GM18498 (cell line): Measurements from ENCODE around the gene SLC4A5.

Source experiments
- ATAC-seq: cut with Tn5 transposase; IDR thresholded peaks from one replicate; pipeline ENCODE4 v1.9.1; 2021; ENCODE audit warnings: mild to moderate bottlenecking, moderate library complexity; ENCODE audit not compliant: unreplicated experiment

SLC4A5 gene

GRCh38 chr2:74343316-74343715 is at the start of gene SLC4A5:
Gene SLC4A5, minus strand, starts transcription at chr2:74343416. Its CDS starts 28,393 bp downstream, at chr2:74315023.
- ATAC-seq, result no peak

- ATAC-seq, result no peak
Observed at GRCh38 chr2:74392449-74392743, 49.2 kb upstream of the SLC4A5 start.

GRCh38 chr2:74391580-74392448 is 48.6 kb upstream of the SLC4A5 start:
- ATAC-seq, result peak; percentile 72

GRCh38 chr2:74391209-74391579 is 48.0 kb upstream of the SLC4A5 start:
- peak; percentile 27 for ATAC-seq

GRCh38 chr2:74390606-74391005 is 47.4 kb upstream of the SLC4A5 start:
- ATAC-seq, result no peak

- no peak for ATAC-seq
Observed at GRCh38 chr2:74387346-74387745, 44.1 kb upstream of the SLC4A5 start.

GRCh38 chr2:74385396-74385795 is 42.2 kb upstream of the SLC4A5 start:
- no peak for ATAC-seq

GRCh38 chr2:74384051-74384450 is 40.8 kb upstream of the SLC4A5 start:
- ATAC-seq, result no peak

- ATAC-seq, result no peak
Observed at GRCh38 chr2:74383254-74383653, 40.0 kb upstream of the SLC4A5 start.

GRCh38 chr2:74381751-74382150 is 38.5 kb upstream of the SLC4A5 start:
- no peak for ATAC-seq

- ATAC-seq, result peak; percentile 47
Observed at GRCh38 chr2:74379851-74380789, 36.9 kb upstream of the SLC4A5 start, which contains the start of gene DCTN1. Gene DCTN1, minus strand, starts transcription at chr2:74380311. Its CDS starts 274 bp downstream, at chr2:74380037.

GRCh38 chr2:74378007-74378406 is 34.8 kb upstream of the SLC4A5 start:
- ATAC-seq, result no peak

- ATAC-seq, result no peak
Observed at GRCh38 chr2:74375838-74376237, 32.6 kb upstream of the SLC4A5 start.

GRCh38 chr2:74374509-74375205 is 31.4 kb upstream of the SLC4A5 start:
- ATAC-seq, result no peak

GRCh38 chr2:74373985-74374384 is 30.8 kb upstream of the SLC4A5 start:
- no peak for ATAC-seq

- no peak for ATAC-seq
Observed at GRCh38 chr2:74373221-74373676, 30.0 kb upstream of the SLC4A5 start.

GRCh38 chr2:74372674-74373073 is 29.5 kb upstream of the SLC4A5 start:
- no peak for ATAC-seq

- ATAC-seq, result no peak
Observed at GRCh38 chr2:74371421-74371820, 28.2 kb upstream of the SLC4A5 start.

GRCh38 chr2:74369976-74370375 is 26.8 kb upstream of the SLC4A5 start:
- ATAC-seq, result no peak

GRCh38 chr2:74368499-74368898 is 25.3 kb upstream of the SLC4A5 start:
- ATAC-seq, result no peak

- no peak for ATAC-seq
Observed at GRCh38 chr2:74367789-74368188, 24.6 kb upstream of the SLC4A5 start.
